NCI-H2081 (cell line): ENCODE data around the gene TEX48.
A peak's percentile ranks its signal among the peaks of the same experiment; 100 is the strongest.

Source experiments
- DNase-seq, 2 experiments: peaks; one replicate each; lab custom pipeline; 2025; lab: John Stamatoyannopoulos, UW

TEX48 gene

GRCh38 chr9:114681594-114682332, at the start of gene TEX48:
Gene TEX48 (minus strand): TSS chr9:114682192. CDS start chr9:114671723, 10,469 bp downstream.
- DNase-seq: peak; percentile 61 to 69

DNA sequence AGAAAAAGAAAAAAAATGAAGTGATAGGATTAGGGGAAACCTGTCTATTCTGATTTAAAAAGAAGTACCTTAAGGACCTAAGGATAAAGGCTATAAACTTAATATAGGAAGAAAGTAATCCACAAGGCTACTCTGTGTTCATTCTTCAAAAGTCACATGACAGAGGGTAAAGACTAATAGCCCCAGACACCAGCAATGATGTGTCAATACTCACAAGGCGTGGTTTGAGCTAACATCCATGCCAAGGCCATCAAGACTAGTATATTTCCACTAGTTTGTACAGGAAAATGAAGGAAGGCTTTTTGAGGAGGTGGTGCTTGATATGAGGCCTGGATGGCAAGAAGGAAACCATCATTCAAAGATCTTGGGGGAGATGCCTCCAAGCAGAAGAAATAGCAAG, 49.7 kb upstream of the TEX48 start:
- DNase-seq: no peak

DNA sequence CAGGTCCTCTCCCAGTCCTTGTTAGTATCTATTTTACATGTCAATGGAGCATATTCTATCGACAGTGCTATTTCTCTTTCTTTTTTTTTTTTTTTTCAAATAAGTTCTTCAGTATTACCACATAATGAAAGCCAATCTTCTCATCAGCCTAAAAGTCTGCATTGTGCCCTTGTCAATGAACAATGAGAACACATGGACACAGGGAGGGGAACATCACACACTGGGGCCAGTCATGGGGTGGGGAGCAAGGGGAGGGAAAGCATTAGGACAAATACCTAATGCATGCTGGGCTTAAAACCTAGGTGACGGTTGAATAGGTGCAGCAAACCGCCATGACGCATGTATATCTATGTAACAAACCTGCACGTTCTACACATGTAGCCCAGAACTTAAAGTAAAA, 47.7 kb upstream of the TEX48 start:
- no peak for DNase-seq

- no peak for DNase-seq
Observed at GRCh38 chr9:114725930-114726329, 43.9 kb upstream of the TEX48 start.

GRCh38 chr9:114724744-114725143, 42.8 kb upstream of the TEX48 start:
- no peak for DNase-seq

- no peak for DNase-seq
Observed at GRCh38 chr9:114723931-114724330, 41.9 kb upstream of the TEX48 start.

DNA sequence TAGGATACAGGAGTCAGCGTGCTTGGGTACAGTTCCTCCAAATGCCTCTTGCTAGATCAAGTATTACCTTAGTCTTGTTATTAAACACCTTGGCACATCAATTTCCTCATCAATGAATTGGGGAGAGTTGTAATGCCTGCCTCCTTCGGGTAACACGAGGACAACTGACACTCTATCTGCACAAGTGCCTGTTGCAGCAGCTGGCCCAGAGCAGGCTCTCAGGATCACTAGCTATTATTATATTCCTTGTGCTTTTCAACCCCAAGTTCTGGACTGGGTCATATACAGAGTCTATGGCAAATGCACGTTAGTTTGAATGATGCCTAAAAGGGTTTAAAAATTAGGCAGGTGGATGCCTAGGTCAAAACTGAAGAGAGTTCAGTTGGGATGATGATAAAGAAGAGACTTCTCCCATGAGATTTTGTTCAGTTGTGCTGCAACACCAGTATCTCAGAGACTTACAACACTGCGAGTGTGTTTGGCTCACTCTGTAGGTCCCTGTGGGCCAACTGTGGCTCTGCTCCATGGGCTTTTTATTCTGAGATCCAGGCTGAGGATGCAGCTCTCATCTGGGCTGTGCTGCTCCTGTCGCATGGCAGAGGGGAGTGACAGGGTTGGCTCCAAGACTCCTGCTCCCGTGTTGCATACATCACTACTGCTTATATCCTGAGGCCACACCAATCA, 41.1 kb upstream of the TEX48 start:
- DNase-seq: no peak

DNA sequence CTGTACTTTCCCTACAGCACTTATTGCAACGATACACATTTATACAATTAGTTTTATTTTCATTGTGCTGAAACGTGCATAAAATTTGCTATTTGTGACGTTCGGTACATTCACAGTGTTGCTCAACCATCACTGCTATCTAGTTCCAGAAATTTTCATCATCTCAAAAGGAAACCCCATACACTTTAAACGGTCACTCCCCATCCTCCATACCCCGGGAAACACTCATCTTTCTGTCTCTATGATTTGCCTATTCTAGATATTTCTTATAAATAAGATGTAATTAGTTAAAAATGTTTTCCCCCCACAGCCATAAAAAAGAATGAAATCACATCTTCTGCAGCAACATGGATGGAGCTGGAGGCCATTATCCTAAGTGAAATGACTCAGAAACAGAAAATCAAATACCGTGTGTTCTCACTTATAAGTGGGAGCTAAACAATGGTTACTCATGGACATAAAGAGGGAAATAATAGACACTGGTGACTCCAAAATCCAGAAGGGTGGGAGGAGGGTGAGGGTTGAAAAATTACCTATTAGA, 40.2 kb upstream of the TEX48 start:
- no peak for DNase-seq

DNA sequence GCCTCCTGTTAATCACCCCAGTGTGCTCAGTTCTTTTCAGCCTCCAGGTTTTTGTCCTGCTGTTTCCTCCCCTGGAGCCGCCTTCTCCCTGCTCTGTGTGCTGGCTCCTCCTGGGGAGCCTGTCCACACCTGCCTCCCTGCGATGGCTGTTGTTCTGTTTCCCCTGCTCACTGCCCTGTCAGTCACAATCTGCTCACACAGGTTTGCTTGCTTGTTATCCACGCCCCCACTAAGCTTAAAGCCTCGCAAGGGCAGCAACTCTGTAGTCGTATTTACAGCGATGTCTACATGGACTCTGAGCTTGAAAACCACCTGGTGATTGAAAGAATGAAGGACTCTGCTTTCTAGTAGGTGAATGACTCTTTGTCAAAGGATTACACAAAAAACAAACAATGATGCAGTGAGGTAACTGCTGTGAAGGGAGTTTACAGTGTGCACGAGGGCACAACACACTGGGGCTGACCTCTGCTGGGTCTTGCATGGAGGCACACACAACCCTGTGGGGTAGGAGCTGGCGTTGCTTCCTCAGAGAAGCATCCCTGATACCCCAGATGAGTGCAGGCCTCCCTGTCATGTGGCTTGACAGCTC, 39.6 kb upstream of the TEX48 start:
- DNase-seq: peak; percentile 66 to 70

DNA sequence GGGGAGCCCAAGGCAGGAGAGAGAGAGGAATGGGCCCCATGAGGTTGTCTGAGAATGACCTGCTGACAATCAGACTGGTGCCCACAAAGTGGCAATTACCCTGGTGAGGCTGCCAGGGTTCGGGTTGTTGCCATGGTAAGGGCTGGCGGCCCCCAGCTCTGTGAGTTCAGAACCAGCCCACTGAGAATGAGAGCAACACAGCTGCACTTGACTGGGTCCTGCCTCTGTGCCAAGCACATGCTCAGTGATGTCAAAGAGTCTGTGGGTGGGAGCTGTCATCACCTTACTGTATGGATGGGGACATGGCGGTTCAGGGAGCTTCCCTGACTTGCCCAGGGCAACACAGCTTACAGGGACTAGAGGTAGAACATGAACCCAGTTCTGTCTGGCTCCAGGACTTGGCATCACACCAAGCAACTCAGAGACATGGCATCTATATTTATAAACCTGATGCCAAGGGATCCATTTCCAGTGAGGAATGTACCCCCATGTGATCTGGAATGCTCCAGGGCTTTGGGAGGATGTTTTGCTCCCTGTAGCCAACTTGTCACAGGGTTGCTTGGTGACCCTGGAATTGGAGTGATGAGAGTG, 38.2 kb upstream of the TEX48 start:
- no peak for DNase-seq

DNA sequence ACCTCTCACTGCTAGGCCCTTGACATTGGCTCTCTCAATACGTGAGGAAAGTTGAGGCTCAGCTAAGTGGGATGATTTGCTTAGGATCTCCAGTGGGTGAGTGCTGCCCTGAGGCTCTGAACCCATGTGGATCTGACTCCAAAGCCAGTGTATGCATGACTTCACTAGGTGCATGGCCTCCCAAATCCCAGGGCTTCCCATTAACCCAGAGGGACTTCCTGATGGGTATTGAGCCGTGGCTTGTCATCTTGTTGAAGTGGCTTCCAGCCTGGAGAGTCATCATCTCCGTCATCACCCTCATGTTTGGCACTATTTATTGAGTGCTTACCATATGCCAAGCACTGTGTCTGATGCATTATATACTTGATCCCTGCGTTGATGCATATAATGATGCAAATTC, 37.3 kb upstream of the TEX48 start:
- no peak for DNase-seq

GRCh38 chr9:114718801-114719221, 36.8 kb upstream of the TEX48 start:
- DNase-seq: no peak

- no peak for DNase-seq
Observed at GRCh38 chr9:114717908-114718486, 36.0 kb upstream of the TEX48 start.

- DNase-seq: no peak
Observed at GRCh38 chr9:114709636-114710035, 27.6 kb upstream of the TEX48 start.

DNA sequence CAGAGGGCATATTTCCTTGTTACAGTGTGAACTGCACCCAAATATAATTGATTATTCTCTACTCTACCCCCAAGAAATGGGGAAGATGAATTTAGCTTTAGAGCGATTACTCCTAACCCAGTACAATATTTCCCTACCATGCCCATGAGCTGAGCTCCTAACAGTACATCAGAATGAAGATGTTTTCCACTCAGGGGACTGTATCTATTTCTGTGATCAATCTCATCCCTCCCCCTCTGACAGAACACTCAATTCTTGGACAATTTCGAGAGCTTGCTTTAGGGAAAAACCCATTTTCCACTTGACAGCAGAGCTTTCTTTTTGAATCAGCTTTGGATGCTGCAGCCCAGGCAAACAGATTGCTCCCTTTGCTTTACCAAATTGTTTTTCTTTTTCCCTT, 24.7 kb upstream of the TEX48 start:
- no peak for DNase-seq

DNA sequence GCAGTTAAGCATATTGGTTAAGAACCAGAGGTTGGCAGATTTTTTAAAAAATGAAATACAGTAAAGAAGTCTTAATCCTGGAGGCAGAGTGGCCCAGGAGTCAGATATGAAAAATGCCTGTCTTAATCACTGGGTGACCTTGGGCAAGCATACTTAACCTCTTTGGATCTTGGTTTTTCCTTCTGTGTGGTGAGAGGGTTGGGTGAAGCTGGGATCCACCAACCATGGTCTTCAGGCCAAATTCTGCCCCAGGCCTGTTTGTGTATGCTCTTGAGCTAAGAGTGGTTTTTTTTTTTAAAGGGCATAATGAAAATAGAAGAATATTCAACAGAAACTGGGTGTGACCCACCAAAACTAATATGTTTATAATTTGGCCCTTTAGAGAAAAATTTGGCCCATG, 20.0 kb upstream of the TEX48 start:
- DNase-seq: no peak

DNA sequence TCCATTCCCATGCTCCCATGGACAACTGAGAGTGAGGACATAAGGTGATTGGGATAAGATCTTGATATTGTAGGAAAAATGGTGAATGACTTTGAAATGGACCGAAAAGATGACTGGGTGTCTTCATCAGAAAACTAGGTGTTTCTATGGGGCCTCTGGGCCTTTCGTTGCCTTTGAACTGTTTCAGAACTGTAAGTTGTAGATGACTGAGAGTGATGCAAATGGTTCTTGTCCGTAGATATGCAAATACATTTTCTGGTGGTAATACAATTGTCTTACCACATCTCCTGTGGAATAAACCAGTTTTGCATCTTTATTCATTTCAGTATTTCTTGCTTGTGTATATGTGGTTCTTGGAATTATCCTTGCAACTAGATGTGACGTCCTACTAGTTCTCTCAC, 16.0 kb upstream of the TEX48 start:
- no peak for DNase-seq

GRCh38 chr9:114696814-114697544, 15.0 kb upstream of the TEX48 start:
- DNase-seq: no peak

DNA sequence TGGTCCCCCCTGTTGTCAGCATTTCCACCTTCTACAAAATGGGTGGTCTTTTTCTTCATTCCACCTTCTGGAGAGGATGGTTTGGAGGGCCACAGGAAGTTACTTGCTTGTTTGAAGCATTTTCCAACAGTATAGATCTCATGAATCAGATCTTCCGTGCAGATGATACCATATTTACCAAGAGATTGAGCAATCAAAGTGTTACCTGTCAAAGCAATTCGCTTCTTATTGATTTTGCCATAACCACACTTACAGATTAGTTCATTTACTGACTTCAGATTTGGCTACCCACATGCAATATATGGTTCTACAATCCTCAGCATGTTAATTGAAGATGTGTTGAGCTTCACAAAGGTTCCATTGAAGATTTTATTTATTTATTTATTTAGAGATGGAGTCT, 14.0 kb upstream of the TEX48 start:
- no peak for DNase-seq

- DNase-seq: no peak
Observed at GRCh38 chr9:114694719-114695269, 12.8 kb upstream of the TEX48 start.

DNA sequence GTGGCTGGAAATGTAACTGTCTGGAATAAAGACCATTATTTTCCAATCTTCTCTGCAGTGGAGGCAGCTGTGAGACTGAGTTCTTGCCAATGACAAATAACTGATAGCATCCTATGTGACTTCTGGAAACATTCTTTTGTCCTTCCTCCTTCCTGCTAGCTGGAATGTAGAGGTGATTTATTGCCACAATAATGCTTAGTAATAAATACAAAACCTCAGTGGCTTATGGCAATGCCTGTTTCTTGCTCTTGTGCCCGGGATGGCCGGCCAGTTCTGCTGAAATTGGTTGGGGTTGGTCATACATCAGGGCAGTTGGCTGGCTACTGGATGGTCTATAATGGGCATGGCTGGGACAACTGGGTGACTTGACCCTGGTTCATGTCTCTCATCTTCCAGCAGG, 12.2 kb upstream of the TEX48 start:
- no peak for DNase-seq
